RWPE1 (cell line): ENCODE results near the gene KPNA6.
"Not testable (repeated sequence)": the region's sequence is repeated elsewhere in the genome, so short reads cannot be mapped to it uniquely, and the experiment has no call there.

ENCODE experiments used
- CTCF ChIA-PET: fragments of 350-600 bp; sonication (Branson Sonifier 250); formaldehyde crosslinking; extraction: SDS; loops from one replicate; lab custom pipeline; 2021; lab: Yijun Ruan, JAX
- POLR2A ChIA-PET: fragments of 400-600 bp; formaldehyde crosslinking; extraction: SDS; loops from one replicate; lab custom pipeline; 2020; ENCODE audit warnings: antibody characterized with exemption; ENCODE audit not compliant: low non-redundant PET; lab: Yijun Ruan, JAX
- DNase-seq: peaks from one replicate; pipeline ENCODE4 v3.0.0; 2012; ENCODE audit warnings: low spot score
- H3K27ac ChIP-seq: fragments of 450-650 bp; 2 replicates; pipeline ENCODE4 v1.5.1; 2017
- CTCF ChIP-seq: fragments of 450-650 bp; conservative IDR thresholded peaks from 2 replicates; pipeline ENCODE4 v1.5.1; 2017; ENCODE audit warnings: low read depth, mild to moderate bottlenecking

Gene KPNA6

GRCh38 chr1:32159189-32159588 lies 51.3 kb downstream of the KPNA6 start:
- CTCF ChIA-PET: no interaction called here

GRCh38 chr1:32163405-32163804 lies 55.5 kb downstream of the KPNA6 start:
- CTCF ChIA-PET: interaction anchor here (0.5 to 0.6 kb wide), 3 partner anchors 9 to 770 kb away, joined by 4 read pairs; no protein-coding TSS in a partner anchor
- TF ChIP-seq CTCF: no peak
- H3K27ac ChIP-seq: no peak overlapping the region
- POLR2A ChIA-PET: interaction anchor here (0.5 kb wide), 1 partner anchor 12 kb away, joined by 3 read pairs; no protein-coding TSS in a partner anchor
- no peak for DNase-seq

More at GRCh38 chr1:32159189-32159588, 51.3 kb downstream of the KPNA6 start:
- no peak for TF ChIP-seq CTCF
- DNase-seq: no peak
- POLR2A ChIA-PET: no interaction called here
- no peak overlapping the region for H3K27ac ChIP-seq

GRCh38 chr1:32165633-32166032 lies 57.8 kb downstream of the KPNA6 start:
- CTCF ChIA-PET: interaction anchor here (0.6 kb wide), 1 partner anchor 66 kb away, joined by 3 read pairs; no protein-coding TSS in a partner anchor
- H3K27ac ChIP-seq, POLR2A ChIA-PET, DNase-seq: not testable (repeated sequence)

GRCh38 chr1:32170991-32171390 lies 63.1 kb downstream of the KPNA6 start:
- DNase-seq: no peak
- ChIA-PET POLR2A (no interaction called here), CTCF (no interaction called here)
- no peak for TF ChIP-seq CTCF
- no peak overlapping the region for H3K27ac ChIP-seq

GRCh38 chr1:32172621-32173245 lies 64.9 kb downstream of the KPNA6 start:
- ChIA-PET POLR2A (no interaction called here), CTCF (interaction anchor here (0.6 to 0.8 kb wide), 2 partner anchors 9 to 72 kb away, joined by 3 to 4 read pairs; no protein-coding TSS in a partner anchor)
- no peak for TF ChIP-seq CTCF
- H3K27ac ChIP-seq: peak overlapping the region; percentile 29; the same call in 1 of the 2 replicates
- peak; percentile 44 for DNase-seq

GRCh38 chr1:32178380-32179192 lies 70.7 kb downstream of the KPNA6 start:
- CTCF ChIA-PET: interaction anchor here (0.6 to 0.8 kb wide), 4 partner anchors 43 to 63 kb away, joined by 3 to 5 read pairs (median 4); no protein-coding TSS in a partner anchor
- POLR2A ChIA-PET: interaction anchor here (1.0 kb wide), 1 partner anchor 27 kb away, joined by 5 read pairs; the partner anchor contains the start of gene IQCC
- peak overlapping the region; percentile 98 for H3K27ac ChIP-seq
- DNase-seq: no peak
- TF ChIP-seq CTCF: no peak
